Astrocyte of the spinal cord (primary cell): ENCODE data around the gene CNTNAP5.

ENCODE experiments used
- DNase-seq: peaks from one replicate; pipeline ENCODE4 v3.0.0; 2011; ENCODE audit warnings: low read depth, low spot score
- H3K4me3 ChIP-seq: 2 replicates; pipeline ENCODE4 v1.5.1; 2011; ENCODE audit warnings: low read depth, mild to moderate bottlenecking, low read length, moderate library complexity
- in situ Hi-C: cut with HindIII; loops from 2 replicates; pipeline ENCODE4 v1.10.0; 2017; ENCODE audit warnings: low sequenced_read_pairs
- TF ChIP-seq, protein P1 (sequence below): IDR thresholded peaks from 2 replicates; pipeline ENCODE4 v1.5.1; 2012; ENCODE audit warnings: low read depth, mild to moderate bottlenecking, low read length, inconsistent platforms

The CNTNAP5 gene

DNA sequence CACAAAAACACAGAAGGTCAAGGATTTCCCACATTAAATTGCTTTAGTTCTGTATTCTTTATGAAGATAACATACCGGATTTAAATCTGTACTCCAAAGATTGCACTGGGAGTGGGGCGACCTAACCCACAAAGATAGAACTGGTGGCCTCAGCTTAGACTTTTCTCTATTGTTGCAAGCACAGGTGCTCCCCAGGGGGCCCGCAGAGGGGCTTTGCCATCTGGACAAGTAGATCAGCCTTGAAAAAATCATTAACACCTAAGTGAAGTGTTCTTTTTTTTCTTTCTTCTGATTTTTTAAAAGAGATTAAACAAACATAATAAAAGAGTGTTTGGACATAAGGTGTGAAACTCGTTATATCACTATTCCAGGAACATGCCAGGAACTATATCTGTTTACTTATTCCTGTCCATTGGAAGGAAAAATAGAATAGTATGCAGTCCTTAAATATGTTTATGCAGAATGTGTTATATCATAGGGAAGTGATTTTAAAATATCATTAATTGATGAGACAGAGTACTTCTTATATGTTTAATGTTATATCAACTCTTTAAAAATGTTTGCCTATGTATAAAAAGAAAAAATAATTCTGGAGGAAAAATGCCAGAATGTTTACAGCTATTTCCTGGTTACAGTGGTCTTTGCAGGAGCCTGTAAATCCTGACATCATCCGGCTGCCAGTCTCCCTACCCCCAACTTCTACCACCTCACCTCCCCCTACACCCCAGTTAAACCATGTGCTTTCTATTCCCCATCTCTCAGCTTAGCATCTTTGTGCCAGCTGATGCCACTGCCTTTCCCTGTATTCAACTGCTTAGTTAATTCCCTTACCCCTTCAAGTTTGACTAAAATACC is 679.2 kb downstream of the CNTNAP5 start:
- no peak overlapping the region for H3K4me3 ChIP-seq
- in situ Hi-C loops = no loop called here
- TF ChIP-seq, protein P1, sequence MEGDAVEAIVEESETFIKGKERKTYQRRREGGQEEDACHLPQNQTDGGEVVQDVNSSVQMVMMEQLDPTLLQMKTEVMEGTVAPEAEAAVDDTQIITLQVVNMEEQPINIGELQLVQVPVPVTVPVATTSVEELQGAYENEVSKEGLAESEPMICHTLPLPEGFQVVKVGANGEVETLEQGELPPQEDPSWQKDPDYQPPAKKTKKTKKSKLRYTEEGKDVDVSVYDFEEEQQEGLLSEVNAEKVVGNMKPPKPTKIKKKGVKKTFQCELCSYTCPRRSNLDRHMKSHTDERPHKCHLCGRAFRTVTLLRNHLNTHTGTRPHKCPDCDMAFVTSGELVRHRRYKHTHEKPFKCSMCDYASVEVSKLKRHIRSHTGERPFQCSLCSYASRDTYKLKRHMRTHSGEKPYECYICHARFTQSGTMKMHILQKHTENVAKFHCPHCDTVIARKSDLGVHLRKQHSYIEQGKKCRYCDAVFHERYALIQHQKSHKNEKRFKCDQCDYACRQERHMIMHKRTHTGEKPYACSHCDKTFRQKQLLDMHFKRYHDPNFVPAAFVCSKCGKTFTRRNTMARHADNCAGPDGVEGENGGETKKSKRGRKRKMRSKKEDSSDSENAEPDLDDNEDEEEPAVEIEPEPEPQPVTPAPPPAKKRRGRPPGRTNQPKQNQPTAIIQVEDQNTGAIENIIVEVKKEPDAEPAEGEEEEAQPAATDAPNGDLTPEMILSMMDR = no peak

DNA sequence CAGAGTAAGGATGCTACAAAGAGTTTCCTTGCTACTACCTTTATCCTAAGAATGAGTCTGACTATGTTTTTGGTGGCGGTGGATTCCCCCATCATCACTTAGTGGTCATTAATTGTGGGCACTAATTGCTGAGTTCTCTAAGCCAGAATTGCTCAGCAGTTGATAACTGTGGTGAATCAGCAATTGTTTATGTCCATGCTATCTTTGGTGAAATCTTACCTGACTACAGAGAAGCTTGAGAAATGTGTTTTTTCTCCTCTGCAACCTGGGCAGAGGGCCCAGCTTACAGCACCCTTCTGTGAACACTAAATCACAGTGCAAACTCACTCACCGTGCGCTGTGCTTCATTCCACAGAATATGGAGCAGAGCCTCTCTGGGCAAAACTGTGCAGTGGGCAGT is 683.6 kb downstream of the CNTNAP5 start:
- DNase-seq = no peak
- TF ChIP-seq, protein P1 = no peak
- H3K4me3 ChIP-seq = no peak overlapping the region
- in situ Hi-C loops = no loop called here

More for the DNA sequence above, 679.2 kb downstream of the CNTNAP5 start:
- DNase-seq = no peak

DNA sequence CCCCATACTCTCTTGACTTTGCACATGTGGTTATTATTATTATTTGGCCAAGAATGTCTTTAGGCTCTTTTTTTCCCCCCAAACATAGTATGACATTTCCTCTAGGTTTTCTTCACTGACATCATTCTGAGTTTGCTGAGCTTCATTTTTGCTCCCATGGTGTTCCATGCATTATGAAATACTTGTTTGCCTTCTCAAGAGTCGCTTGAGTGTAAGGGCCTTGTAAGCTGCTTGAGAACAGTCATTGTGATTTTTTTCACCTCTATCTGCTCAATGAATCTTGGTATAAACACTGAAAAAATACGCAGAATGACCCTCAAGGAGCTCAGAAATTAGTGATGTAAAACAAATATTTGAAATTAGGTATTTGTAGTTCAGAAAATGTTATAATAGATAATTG is 688.9 kb downstream of the CNTNAP5 start:
- H3K4me3 ChIP-seq = no peak overlapping the region
- TF ChIP-seq, protein P1 = no peak
- no peak for DNase-seq
- in situ Hi-C loops = no loop called here

DNA sequence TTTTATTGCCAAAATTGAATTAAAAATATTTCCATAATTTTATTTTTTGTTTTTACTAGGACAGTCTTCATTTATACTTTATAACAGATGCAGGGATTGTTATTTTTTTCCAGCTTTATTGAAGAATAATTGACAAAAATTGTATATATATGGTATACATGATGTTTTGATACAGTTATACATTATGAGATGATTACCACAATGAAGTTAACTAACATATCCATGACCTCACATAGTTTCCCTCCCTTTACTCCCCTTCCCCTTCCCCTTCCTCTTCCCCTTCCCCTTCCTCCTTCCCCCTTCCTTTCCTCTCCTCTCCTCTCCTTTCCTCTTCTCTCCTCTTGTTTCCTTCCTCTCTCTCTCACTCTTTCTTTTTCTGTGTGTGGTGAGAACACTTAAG is 700.1 kb downstream of the CNTNAP5 start:
- TF ChIP-seq, protein P1 = no peak
- H3K4me3 ChIP-seq = no peak overlapping the region
- in situ Hi-C loops = no loop called here
- no peak for DNase-seq

DNA sequence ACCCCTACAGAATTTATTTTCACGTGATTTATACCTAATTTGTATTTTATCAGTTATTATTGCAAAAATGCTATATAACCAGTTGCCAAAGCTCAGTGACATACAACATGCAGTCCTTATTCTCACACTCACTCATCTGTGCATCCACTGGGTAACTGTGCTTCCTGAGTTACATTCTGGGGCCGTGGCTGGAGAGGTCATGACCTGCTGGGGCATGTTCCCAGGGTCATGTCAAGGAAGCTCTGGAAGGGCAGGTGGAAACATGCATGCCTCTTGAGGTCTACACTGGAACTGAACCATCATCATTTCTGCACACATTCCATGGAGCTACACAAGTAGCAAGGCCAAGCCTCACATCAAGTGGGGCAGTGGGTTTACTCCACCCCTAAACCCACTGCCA is 715.5 kb downstream of the CNTNAP5 start:
- no peak for DNase-seq
- TF ChIP-seq, protein P1 = no peak
- in situ Hi-C loops = no loop called here
- no peak overlapping the region for H3K4me3 ChIP-seq

DNA sequence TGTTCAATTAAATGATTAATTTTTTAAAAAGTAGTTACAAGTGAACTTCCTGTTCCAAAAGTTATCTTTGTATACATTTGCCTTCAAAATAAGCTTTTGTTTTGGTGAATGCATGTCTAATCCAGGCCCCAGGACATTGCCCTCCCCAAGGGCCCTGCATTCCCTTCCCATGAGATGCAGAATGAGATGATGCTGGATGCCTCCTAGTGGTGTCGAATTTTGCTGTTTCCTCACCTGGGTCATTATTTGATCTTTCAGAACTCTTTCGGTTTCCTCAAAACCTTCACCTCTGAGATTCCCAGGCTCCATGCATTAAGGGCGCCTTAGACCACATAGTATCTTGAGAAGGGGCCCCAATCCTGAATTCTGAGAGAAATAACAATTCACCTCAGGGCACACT is 728.8 kb downstream of the CNTNAP5 start:
- no peak for DNase-seq
- in situ Hi-C loops = no loop called here
- H3K4me3 ChIP-seq = no peak overlapping the region
- TF ChIP-seq, protein P1 = no peak
